ENCODE measurements around the gene CKLF.
A peak's percentile ranks its signal among the peaks of the same experiment; 100 is the strongest.
"Not testable (repeated sequence)": the region's sequence is repeated elsewhere in the genome, so short reads cannot be mapped to it uniquely, and the experiment has no call there.

Gene CKLF

DNA sequence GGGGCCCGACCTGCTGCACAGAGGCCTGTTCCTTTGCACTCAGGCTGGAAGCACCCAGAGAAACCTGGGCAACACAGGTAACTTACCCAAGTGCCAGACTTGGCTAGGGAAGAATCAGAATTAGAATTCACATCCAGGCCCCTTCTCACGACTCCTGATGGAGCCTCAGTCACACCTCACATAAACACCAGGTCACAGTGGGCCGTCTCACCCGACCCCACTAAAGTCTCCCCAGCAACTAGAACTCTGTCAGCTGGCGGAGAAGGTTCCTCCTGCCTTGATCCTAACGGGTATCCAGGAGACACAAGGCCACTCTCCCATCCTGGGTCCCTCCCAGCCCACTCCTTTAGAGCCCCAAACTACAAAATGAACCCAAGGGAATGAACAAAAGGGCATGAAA lies 8.8 kb upstream of the CKLF start:
- DNase-seq (ENCODE audit: low read depth) = no peak

DNA sequence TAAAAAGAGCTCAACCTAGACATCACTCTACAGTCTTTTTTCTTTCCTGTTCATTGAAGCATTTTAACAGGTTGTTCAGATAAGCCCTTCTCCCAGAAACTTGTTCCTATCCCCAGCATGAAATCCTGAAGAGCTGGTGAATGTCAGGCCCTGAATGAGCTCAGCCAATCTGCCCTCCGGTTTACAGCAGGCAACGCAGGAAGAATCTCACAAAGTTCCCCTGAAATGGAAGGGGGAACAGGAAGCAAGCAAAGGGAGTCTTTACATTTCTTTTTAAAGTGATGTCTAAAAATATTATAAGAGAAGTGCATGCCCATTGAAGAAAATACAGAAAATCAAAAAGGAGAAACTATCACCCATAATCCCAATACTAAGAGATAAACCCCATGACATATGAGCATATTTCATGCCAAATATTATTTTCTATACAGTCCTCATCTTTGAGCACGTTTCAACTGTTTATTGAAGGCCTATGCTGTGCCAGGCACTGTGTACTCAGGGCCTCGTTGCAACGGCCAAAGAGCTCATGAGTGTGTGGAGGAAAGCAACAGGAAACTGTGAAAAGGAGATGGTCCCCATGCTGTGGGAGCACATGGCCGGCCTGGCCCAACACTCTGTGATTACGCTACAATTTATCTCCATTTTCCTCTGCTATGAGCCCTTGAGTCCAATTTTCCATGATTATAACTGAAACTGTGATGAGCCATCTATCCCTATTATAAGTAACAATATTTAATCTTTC lies 8.2 kb upstream of the CKLF start:
- DNase-seq (ENCODE audit: low read depth) = no peak

DNA sequence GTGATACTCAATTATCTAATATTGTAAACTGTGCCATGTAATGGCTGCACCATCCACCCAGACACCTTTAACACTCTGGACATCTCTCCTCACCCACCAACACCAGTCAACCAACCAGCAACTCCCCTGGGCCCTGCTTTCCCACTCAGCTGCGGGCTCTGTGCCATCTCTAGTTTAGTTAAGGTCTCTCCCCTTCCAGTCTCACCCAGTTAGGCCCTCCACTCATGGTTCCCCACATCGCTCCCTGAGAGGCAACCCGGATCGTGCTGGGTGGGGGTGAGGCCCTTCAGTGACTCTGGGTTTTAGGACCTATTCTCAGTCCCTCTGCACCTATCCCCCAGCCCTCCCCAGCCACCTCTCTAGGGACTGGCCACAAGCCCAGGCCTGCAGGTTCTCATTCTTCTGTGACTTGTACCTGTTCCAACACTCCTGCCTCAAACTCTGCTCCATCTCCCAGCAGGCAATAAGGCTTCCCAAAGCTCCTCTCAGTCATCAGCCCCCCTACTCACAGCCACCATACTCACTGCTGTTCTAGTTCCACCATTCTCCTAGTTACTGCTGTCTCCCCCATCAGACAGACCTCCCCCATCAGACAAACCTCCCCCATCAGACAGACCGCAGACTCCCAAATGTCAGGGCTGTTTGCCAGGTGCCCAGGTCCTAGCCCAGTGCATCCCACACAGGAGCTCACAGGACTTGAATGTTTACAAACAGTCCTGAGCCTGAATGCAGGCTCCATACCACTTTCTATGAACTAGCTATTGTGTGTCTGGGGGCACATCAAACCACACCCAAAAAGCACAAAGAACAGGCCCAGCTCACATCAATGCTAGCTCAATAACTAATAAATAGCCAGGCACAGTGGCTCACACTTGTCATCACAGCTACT lies 5.0 kb upstream of the CKLF start:
- no peak for DNase-seq (ENCODE audit: low read depth)

DNA sequence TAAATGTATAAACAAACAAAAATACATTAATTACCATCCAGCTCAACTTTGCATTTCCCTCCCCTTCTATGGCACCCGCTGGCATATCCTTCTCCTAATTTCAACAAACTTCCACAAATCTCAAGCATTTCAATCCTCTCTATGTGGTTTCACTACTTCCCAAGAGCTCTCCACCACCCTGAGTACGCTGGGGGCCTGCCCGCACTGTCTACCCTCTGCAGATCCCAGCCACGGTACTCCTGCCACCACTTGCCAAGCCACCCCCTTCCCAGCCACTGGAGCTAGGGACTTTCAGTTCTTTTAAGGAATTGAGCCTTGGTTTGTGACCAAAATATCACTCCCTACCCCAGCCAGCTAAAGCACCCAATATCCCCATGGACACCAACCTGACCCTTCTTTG lies 4.3 kb upstream of the CKLF start:
- no peak for DNase-seq (ENCODE audit: low read depth)

DNA sequence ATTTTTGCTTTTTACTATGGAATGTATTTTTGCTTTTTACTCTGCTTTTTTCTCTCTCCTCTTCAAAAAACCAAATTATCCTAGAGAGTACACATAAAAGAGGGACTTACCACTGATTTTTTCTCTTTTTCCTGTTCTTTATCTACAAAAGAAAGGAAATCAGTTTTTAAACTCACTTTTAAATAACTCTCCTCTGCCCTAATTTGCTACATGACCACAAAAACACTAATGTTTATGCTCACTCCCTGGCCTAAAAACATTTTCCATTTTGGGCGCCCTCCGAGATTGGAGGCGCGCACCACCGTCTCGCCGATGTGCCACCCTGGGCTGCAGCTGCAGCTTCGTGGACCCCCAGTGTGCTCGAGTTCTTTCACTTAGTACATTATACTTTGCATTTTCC lies 3.5 kb upstream of the CKLF start:
- no peak for DNase-seq (ENCODE audit: low read depth)

DNA sequence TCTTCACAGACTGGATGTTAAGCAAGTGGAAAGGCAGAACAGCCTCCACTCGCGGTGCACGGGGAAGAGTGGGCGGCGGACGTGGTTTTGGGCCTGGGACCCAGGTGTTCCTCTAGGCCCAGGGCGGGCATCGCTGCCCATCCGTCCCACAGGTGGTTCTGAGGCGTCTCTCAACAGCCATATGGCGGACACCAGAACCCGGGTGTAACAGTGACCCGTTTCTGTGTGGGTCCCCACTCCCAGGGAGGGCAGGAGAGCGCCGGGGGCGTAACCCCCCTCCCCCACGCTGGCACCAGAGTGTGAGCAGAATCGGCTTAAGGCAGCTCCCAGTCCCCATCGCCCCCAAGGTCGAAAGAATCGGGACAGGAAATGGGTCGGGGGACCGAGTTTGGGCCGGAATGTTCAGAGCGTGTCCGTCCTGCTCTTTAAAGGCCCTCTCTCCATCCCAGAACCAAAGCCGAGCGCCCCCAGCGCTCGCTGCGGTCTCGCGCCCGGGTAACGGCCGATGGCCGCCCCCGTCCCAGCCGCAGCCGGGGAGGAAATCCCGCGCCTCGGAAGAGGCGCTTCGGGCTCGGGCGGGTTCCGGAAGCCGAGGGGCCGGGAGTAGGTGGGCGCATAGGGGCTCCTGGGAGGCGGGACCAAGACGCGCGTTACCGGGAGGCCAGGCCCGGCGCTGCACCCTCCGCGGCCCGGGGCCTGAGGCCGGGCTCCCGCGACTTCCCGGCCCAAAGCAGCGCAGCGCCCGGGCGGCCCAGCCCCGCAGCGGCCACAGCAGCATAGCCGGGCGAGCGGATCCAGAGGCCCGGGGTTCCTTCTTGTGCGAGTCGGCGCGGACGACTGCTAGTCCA lies 2.9 kb upstream of the CKLF start, which contains the start of gene TK2:
Gene TK2 (minus strand): TSS at position 839 of the 848 bp plus-strand sequence. CDS start 61 bp downstream, at position 778.
- peak; percentile 52 for DNase-seq (ENCODE audit: low read depth)

DNA sequence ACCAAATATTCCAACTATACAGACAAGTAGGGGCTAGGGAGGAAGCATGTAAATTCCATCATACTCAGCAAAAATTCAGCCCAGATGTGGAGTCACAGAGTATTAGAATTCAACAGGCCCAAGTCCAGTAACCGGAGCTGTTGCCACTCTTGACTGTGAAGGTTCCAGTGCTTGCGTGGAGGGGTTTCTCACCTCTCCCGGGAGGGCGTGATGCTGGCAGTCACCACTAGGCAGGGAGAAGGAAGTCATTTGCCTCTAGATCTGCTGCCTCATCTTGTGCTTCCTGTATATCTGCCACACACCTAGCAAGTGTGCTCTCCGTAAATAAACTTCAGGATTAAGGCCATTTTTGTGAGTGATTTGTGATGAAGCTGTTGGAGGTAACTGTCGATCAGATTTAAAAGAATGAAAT lies 1.0 kb upstream of the CKLF start:
- no peak for DNase-seq (ENCODE audit: low read depth)

DNA sequence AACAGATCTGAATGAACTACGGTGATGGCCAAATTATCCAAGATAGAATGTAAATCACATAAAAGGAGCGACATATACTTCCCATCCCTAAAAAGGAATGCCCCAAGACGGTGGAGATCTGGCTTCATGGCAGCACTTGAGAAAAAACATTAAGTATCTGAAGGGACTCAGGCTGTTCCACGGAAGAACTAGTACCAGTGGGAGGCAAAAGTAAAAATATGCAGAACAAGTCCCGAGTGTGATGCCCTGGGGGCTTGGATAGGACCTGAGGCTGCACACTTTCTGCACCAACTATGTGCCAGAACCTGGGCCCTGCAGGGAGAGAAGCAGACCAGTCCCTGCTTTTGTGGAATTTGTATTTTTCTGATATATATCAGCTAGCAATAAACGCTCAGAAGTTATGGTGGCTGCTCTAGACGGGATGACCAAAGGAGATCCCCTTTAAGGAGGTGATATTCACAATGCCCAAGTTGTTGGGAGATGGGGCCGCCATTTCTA lies 539 bp upstream of the CKLF start:
- no peak for DNase-seq (ENCODE audit: low read depth)

DNA sequence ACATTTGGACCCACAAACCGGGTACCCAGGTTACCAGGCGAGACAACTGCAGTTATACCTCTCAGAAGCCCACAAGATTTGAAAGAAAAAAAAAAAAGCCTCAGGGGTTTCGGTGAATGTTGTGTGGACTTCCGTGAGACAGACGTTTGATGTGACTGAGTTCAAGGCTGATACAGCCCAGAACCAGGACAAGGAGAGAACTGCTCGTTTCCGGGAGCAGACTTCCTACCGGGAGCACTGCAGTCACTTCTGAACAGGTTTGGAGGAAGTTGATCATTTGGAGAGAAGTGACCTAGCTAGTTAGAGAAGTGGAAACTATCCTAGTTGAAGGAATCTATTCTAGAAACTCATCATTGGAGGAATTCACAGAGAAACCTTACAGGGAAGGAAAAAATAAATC lies 847 bp downstream of the CKLF start:
- no peak for DNase-seq (ENCODE audit: low read depth)

DNA sequence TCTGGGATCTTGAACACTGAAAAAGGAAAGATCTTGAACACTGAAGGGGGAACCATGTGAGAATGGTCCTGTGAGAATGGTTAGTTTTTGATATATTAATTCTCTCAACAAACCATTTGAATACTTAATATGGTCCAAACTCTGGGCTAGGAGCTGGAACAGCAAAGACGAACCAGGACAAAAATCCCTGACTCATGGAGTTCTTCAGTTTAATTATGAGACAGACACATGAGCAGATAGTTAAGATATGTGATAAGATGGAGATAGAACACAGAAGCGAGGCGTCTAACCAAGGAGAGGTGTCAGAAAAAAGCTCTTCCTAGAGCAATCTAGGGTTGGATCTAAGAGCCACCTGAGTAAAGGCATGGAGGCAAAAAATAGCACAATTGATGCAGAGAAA lies 1.6 kb downstream of the CKLF start:
- DNase-seq (ENCODE audit: low read depth) = no peak

DNA sequence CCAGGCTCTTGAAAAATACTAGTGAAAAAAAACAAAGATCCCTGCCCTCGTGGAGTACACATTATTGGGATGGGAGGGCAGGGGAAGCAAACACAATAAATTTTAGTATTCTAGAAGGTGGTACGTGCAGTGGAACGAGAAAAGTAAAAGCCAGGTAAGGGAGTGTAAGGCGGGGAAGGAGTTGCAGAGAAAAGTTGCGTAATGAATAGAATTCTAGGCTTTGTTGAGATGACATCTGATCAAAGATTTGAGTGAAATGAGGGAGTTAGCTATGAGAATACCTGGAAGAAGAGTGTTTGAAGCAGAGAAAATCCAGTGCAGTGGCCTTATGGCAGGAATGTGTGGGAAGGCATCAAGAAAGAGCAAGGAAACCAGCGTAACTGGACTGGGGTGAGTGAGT lies 2.1 kb downstream of the CKLF start:
- DNase-seq (ENCODE audit: low read depth) = no peak

DNA sequence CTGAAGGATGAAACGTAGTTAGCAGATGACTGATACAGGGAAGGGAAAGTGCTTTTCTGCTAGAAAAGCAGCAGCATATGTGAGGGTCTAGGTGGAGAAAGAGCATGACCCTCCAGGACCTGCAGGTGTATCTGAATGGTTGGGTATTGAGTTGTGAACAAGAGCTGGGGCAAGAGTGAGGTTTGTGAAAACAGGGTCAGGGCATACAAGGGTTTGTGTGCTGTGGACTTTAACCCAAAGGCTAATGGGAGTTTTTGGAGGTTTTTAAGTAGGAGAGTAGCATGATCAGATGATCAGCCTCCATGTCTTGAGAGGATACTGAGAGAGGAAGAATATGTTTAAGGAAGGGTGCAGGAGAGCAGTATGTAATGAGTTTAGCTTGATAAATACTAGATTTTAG lies 7.7 kb downstream of the CKLF start:
- no peak for DNase-seq (ENCODE audit: low read depth)

DNA sequence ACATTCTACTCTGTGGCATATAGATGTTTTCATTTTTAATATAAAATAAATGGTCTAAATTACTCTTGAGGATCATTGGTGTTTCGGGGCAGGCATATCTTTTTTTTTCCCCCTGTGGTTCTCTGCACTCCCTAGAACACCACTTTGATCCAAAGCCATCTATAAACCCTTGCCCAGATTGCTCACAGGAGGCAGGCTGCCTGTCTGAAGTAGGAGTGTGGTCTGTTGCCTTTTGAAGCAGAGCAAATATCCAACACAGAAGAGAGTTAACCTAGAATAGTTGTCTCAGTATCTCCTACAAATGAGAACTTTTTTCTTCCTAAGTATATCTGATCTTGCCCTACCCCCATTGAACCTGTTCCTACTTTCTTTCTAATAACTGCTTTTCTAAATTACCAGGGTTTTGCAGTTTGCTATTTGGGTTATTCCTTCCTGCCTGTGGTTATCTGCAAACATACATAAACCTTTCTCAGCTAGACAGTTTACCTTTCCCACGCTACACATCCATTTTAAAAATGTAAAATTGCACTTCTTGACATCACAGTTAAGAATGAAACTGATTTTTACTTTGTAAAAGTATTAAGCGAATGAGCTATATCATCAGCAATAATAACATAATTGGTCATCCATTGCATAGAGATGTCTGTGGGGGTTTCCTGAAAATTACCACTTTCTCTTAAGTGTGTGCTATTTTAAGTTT lies 9.2 kb downstream of the CKLF start:
- DNase-seq (ENCODE audit: low read depth) = no peak

DNA sequence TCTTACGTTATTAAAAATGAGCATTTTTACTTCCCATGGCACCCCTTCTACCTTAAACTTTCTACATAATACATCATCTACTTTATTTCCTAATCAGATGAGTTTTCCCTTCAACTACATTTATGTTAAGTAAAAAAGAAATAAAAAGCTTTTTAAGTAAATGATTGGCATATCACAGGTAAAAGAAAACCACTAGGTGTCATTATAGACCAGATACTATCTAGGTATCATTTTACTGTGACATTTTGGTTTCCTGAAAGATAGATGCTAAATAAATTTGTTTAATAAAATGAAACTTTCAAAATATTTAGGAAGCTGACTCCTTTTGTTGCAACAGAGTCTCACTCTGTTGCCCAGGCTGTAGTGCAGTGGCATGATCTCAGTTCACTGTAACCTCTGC lies 10.0 kb downstream of the CKLF start:
- DNase-seq (ENCODE audit: low read depth) = no peak

DNA sequence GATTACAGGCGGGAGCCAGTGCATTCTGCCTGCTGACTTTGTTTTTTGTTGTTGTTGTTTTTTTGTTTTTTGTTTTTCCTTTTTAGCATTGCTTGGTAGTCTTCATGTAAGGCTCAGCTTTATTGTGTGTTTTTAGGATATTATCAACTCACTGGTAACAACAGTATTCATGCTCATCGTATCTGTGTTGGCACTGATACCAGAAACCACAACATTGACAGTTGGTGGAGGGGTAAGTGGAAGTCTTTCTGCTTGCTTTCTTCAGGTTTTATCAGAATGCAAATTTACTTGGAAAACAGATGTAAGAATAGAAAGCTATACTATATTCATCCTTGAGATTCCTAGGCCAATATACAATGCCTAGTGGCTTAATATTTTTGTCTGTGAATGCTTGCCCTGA lies 10.6 kb downstream of the CKLF start:
- DNase-seq (ENCODE audit: low read depth) = no peak

DNA sequence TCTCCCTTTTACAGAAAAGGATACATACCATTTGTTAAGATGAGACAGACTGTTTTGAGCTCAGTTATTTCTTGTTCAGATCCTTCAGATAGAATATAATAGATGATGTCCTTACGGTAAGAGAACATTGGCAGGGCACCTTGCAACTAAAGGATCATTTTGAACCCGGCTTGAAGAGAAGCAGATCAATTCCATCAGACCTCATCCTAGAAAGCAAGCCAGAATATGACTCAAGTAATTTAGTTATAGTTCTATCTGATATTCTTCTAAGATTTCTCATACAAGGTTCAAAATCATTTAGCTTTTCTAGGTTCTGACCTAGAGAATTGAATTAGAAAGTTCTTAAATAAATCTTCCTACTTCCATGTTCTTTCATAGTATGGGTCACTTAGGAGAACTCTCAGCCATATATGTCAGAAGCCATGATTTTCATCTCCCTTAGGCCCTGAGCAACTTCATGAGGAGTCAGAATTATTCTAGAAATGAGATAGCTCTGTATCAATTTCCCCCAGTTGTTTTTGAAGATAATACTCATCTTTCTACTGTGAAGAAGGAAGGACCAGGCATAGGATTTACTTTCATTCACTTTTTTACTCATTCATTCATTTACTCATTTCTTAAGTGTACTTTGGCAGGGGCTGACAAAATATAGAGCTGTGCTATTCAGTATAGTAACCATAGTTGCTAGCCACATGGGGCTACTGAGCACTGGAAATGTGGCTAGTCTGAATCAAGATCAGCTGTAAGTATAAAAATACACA lies 11.4 kb downstream of the CKLF start:
- no peak for DNase-seq (ENCODE audit: low read depth)

DNA sequence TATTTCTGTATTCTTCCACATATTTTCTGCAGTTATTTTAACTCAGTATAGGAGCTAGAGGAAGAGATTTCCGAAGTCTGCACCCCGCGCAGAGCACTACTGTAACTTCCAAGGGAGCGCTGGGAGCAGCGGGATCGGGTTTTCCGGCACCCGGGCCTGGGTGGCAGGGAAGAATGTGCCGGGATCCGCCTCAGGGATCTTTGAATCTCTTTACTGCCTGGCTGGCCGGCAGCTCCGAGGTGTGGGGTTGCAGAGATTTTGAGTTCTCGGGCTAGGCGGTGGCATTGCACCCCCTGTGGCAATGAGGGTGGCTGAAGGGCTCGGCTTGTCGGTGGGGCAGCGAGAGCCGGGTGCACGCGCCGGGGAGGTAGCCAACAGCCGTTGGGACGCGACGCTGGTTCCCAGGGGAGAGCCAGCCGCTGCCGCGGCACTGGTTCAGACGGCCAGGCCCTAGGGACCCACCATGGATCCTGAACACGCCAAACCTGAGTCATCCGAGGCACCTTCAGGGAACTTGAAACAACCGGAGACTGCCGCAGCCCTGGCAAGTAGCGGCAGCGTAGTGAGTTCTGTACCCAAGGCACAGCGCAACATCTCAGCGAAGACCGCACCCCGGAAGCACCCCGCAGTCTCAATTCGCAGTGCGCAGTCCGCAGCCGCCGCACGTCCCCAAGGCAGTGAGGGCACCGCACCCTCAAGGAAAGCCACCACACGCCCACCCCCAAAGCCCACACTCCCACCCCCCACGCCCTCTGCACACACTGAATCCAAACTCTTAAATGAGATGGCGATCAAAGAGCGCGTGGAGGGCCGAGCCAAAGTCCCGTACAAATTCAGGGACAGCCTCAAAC lies 13.9 kb downstream of the CKLF start, which contains the start of gene CMTM1:
Gene CMTM1 (plus strand): TSS at position 389 of the 851 bp plus-strand sequence. CDS start 75 bp downstream, at position 464.
- DNase-seq (ENCODE audit: low read depth) = no peak

DNA sequence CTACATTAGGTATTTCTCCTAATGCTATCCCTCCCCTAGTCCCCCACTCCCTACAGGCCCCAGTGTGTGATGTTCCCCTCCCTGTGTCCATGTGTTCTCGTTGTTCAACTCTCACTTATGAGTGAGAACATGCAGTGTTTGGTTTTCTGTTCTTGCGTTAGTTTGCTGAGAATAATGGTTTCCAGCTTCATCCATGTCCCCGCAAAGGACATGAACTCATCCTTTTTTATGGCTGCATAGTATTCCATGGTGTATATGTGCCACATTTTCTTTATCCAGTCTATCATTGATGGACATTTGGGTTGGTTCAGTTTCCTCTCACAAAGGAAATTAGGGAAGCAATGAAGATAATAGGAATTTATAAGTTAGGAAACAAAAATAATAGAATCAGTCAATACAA lies 14.9 kb downstream of the CKLF start:
- DNase-seq (ENCODE audit: low read depth) = not testable (repeated sequence)

DNA sequence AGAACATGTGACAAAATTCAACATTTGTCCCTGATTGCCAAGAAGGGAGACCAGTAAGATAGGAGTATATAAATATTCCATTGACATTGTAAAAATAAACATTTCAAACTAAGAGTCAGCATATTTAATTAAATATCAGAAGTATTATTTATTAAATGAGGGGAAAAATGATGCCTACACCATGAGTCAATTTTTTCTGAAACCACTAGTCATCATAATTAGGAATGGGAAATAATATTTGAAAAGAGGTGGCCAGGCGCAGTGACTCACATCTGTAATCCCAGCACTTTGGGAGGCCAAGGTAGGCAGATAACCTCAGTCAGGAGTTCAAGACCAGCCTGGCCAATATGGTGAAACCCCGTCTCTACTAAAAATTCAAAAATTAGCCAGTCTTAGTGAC lies 16.0 kb downstream of the CKLF start:
- DNase-seq (ENCODE audit: low read depth) = no peak

DNA sequence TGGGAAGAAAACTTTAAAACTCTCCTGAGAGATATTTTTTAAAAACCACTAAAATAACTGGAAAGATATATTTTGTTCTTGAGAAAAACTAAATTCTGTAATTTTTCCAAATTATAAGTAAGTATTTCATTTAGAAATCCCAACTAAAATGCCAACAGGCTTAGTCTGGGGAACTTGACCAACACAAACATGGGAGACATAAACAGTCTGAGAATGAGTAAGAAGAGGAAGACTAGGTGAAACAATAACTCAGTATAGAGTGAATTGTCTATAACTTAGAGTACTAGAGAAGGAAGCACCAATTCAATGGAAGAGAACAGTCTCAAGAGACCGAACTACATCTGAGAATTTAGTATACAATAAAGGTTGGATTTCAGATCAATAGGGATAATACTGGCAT lies 16.8 kb downstream of the CKLF start:
- DNase-seq (ENCODE audit: low read depth) = peak; percentile 63

Data from stromal cell of bone marrow (primary cell).